Neural cell (in vitro differentiated cells): ENCODE data around the gene IQCH. TPM values are rescaled to one million over a fixed set of nuclear protein-coding genes. Genes with fewer than 3 reads are reported as not detected.
A peak's percentile ranks its signal among the peaks of the same experiment; 100 is the strongest.

ENCODE experiments used
- H2AFZ ChIP-seq: fragments of 200-600, 300-800 bp; sonication (generic), shearing (Covaris generic); 2 replicates; pipeline ENCODE4 v1.6.0; 2014; ENCODE audit warnings: low read depth, mild to moderate bottlenecking, antibody characterized with exemption, low read length, moderate library complexity
- H3F3A ChIP-seq: fragments of 200-600 bp; shearing (Covaris generic); 2 replicates; pipeline ENCODE4 v1.6.1; 2016; ENCODE audit warnings: mild to moderate bottlenecking, moderate library complexity, mixed read lengths, antibody characterized with exemption, low read length; ENCODE audit not compliant: insufficient read depth, poor library complexity, severe bottlenecking
- H3K27ac ChIP-seq: fragments of 200-600, 300-800 bp; sonication (generic), shearing (Covaris generic); 2 replicates; pipeline ENCODE4 v1.5.1; 2014; ENCODE audit warnings: mild to moderate bottlenecking, low read length, moderate library complexity
- H3K27me3 ChIP-seq: fragments of 300-800, 200-600 bp; sonication (generic), shearing (Covaris generic); 2 replicates; pipeline ENCODE4 v1.6.0; 2014; ENCODE audit warnings: mild to moderate bottlenecking, low read depth, low read length, moderate library complexity; ENCODE audit not compliant: insufficient read depth
- H3K36me3 ChIP-seq: fragments of 300-800, 200-600 bp; sonication (generic), shearing (Covaris generic); 2 replicates; pipeline ENCODE4 v1.5.1; 2014; ENCODE audit warnings: mild to moderate bottlenecking, antibody characterized with exemption, low read length, moderate library complexity; ENCODE audit not compliant: insufficient read depth
- H3K4me2 ChIP-seq: fragments of 300-800, 200-600 bp; sonication (generic), shearing (Covaris generic); 2 replicates; pipeline ENCODE4 v1.6.0; 2014; ENCODE audit warnings: mild to moderate bottlenecking, low read length
- H3K4me3 ChIP-seq: fragments of 300-800, 200-600 bp; sonication (generic), shearing (Covaris generic); 2 replicates; pipeline ENCODE4 v1.5.1; 2014; ENCODE audit warnings: mild to moderate bottlenecking, low read length, moderate library complexity
- H3K79me2 ChIP-seq: fragments of 200-600 bp; shearing (Covaris generic); replicated peaks from 2 replicates; pipeline ENCODE4 v1.6.0; 2014; ENCODE audit warnings: mild to moderate bottlenecking, low read length, moderate library complexity; ENCODE audit not compliant: insufficient read depth
- H3K9ac ChIP-seq: fragments of 300-800, 200-600 bp; sonication (generic), shearing (Covaris generic); 2 replicates; pipeline ENCODE4 v1.6.1; 2016; ENCODE audit warnings: mild to moderate bottlenecking, low read length, mixed read lengths
- H3K9me2 ChIP-seq: fragments of 200-600 bp; shearing (Covaris generic); 2 replicates; pipeline ENCODE4 v1.6.1; 2016; ENCODE audit warnings: mild to moderate bottlenecking, low read length, mixed read lengths; ENCODE audit not compliant: insufficient read depth
- H3K9me3 ChIP-seq: fragments of 200-600, 300-800 bp; sonication (generic), shearing (Covaris generic); 2 replicates; pipeline ENCODE4 v1.6.1; 2016; ENCODE audit warnings: mild to moderate bottlenecking, mixed run types, low read length, moderate library complexity, mixed read lengths
- H4K20me1 ChIP-seq: fragments of 200-600 bp; shearing (Covaris generic); 2 replicates; pipeline ENCODE4 v1.6.1; 2016; ENCODE audit warnings: mild to moderate bottlenecking, mixed run types; ENCODE audit not compliant: insufficient read depth
- EP300 ChIP-seq: fragments of 450-650 bp; conservative IDR thresholded peaks from 2 replicates; pipeline ENCODE4 v1.6.1; 2014; ENCODE audit warnings: antibody characterized with exemption, mild to moderate bottlenecking, moderate library complexity; ENCODE audit not compliant: poor library complexity, severe bottlenecking
- EZH2 ChIP-seq: fragments of 200-600, 300-800 bp; shearing (Covaris generic), sonication (generic); IDR thresholded peaks from 2 replicates; pipeline ENCODE4 v1.6.1; 2014; ENCODE audit warnings: antibody characterized with exemption, low read length, borderline replicate concordance, mild to moderate bottlenecking; ENCODE audit not compliant: insufficient read depth, poor library complexity, severe bottlenecking
- MXI1 ChIP-seq: fragments of 450-650 bp; conservative IDR thresholded peaks from 2 replicates; pipeline ENCODE4 v1.6.1; 2014; ENCODE audit warnings: antibody characterized with exemption, mild to moderate bottlenecking; ENCODE audit not compliant: poor library complexity, severe bottlenecking
- POLR2AphosphoS5 ChIP-seq: IDR thresholded peaks from 2 replicates; pipeline ENCODE4 v1.6.1; 2012
- RAD21 ChIP-seq: fragments of 450-650 bp; conservative IDR thresholded peaks from 2 replicates; pipeline ENCODE4 v1.6.1; 2014; ENCODE audit warnings: antibody characterized with exemption, mild to moderate bottlenecking, moderate library complexity
- REST ChIP-seq: IDR thresholded peaks from 2 replicates; pipeline ENCODE4 v1.6.1; 2012; ENCODE audit warnings: borderline replicate concordance
- SMC3 ChIP-seq: fragments of 450-650 bp; conservative IDR thresholded peaks from 2 replicates; pipeline ENCODE4 v1.6.1; 2014; ENCODE audit warnings: antibody characterized with exemption, mild to moderate bottlenecking, moderate library complexity; ENCODE audit not compliant: poor library complexity
- TAF1 ChIP-seq: IDR thresholded peaks from 2 replicates; pipeline ENCODE4 v1.6.1; 2012; ENCODE audit warnings: low read depth
- polyA plus RNA-seq: library from polyadenylated mRNA; depleted of rRNA; stranded (reverse); fragments of >200 nt; gene quantifications from 2 replicates; pipeline ENCODE4 v1.2.3, GENCODE V29; 2014
- TF ChIP-seq, protein P1 (sequence below): fragments of 450-650 bp; IDR thresholded peaks from 2 replicates; pipeline ENCODE4 v1.5.1; 2014; ENCODE audit warnings: antibody characterized with exemption, mild to moderate bottlenecking, moderate library complexity; ENCODE audit not compliant: poor library complexity, severe bottlenecking

The IQCH gene
- polyA plus RNA-seq, 1 donor from 2014 or later, result 2.8 TPM

DNA sequence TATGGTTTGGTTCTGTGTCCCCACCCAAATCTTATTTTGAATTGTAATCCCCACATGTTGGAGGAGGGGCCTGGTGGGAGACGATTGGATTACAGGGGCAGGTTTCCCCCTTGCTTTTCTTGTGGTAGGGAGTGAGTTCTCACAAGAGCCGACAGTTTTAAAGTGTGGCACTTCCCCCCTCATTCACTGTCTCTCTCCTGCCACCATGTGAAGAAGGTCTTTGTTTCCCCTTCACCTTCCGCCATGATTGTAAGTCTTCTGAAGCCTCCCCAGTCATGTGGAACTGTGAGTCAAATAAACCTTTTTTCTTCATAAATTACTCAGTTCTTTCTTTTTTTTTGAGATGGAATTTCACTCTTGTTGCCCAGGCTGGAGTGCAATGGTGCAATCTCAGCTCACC is 124.9 kb downstream of the IQCH start:
- no peak overlapping the region for H3K9ac ChIP-seq
- no peaks in the 10 kb centered on the region for H3K36me3 ChIP-seq
- no peak overlapping the region for H2AFZ ChIP-seq
- H3K9me2 ChIP-seq, result no peaks in the 10 kb centered on the region
- H3K4me2 ChIP-seq, result no peak overlapping the region
- H3K4me3 ChIP-seq, result no peak overlapping the region
- H4K20me1 ChIP-seq, result no peaks in the 10 kb centered on the region
- H3K27me3 ChIP-seq, result no peaks in the 10 kb centered on the region
- no peak overlapping the region for H3K27ac ChIP-seq
- no peaks in the 10 kb centered on the region for H3K79me2 ChIP-seq
- no peaks in the 10 kb centered on the region for H3K9me3 ChIP-seq
- TF ChIP-seq EP300, result no peak
- no peak for TF ChIP-seq RAD21
- TF ChIP-seq, protein P1, sequence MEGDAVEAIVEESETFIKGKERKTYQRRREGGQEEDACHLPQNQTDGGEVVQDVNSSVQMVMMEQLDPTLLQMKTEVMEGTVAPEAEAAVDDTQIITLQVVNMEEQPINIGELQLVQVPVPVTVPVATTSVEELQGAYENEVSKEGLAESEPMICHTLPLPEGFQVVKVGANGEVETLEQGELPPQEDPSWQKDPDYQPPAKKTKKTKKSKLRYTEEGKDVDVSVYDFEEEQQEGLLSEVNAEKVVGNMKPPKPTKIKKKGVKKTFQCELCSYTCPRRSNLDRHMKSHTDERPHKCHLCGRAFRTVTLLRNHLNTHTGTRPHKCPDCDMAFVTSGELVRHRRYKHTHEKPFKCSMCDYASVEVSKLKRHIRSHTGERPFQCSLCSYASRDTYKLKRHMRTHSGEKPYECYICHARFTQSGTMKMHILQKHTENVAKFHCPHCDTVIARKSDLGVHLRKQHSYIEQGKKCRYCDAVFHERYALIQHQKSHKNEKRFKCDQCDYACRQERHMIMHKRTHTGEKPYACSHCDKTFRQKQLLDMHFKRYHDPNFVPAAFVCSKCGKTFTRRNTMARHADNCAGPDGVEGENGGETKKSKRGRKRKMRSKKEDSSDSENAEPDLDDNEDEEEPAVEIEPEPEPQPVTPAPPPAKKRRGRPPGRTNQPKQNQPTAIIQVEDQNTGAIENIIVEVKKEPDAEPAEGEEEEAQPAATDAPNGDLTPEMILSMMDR, result no peak
- TF ChIP-seq TAF1, result no peak
- TF ChIP-seq SMC3, result no peak
- no peak for TF ChIP-seq EZH2
- no peak for TF ChIP-seq REST
- no peak for TF ChIP-seq POLR2AphosphoS5
- no peak for TF ChIP-seq MXI1
- no peaks in the 10 kb centered on the region for H3F3A ChIP-seq

DNA sequence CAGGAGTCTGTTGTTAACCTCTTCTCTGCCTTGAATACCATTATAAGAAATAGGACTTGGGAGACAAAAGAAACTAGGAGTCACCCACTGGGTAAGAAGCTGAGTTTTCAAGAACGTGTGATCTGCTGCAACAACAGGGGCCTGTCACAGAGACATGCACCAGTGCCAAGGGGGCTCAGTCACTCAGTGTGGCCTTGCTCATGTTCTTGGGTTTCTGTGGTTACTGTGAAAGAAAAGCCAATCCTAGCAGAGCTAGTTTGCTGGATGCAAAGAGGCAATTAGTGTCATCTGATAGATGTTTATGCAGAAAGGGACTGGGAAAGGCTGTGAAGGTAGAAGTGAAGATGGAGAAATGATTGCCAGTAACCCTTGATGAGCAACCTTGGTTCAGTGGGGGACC is 126.3 kb downstream of the IQCH start:
- no peak overlapping the region for H3K4me2 ChIP-seq
- no peaks in the 10 kb centered on the region for H3K27me3 ChIP-seq
- H2AFZ ChIP-seq, result no peak overlapping the region
- no peaks in the 10 kb centered on the region for H3F3A ChIP-seq
- peak overlapping the region; percentile 29 for H3K27ac ChIP-seq
- H3K9ac ChIP-seq, result no peak overlapping the region
- H4K20me1 ChIP-seq, result no peaks in the 10 kb centered on the region
- no peaks in the 10 kb centered on the region for H3K9me2 ChIP-seq
- no peaks in the 10 kb centered on the region for H3K79me2 ChIP-seq
- H3K4me3 ChIP-seq, result no peak overlapping the region
- no peaks in the 10 kb centered on the region for H3K9me3 ChIP-seq
- H3K36me3 ChIP-seq, result no peaks in the 10 kb centered on the region
- TF ChIP-seq SMC3 (no peak), RAD21 (no peak), REST (no peak), POLR2AphosphoS5 (no peak), TAF1 (no peak), MXI1 (no peak), EZH2 (no peak)
- TF ChIP-seq, protein P1, result no peak
